HTR-8/SVneo (cell line): Measurements from ENCODE around the gene USP32.
"Not testable (repeated sequence)": the region's sequence is repeated elsewhere in the genome, so short reads cannot be mapped to it uniquely, and the experiment has no call there.

Experiments
- DNase-seq: peaks from one replicate; pipeline ENCODE4 v3.0.0; 2011; ENCODE audit warnings: low spot score, mixed read lengths; ENCODE audit not compliant: insufficient read length
- FAIRE-seq: peaks from 2 replicates; lab custom pipeline; 2011; peaks lifted over from hg19 to GRCh38; lab: Jason Lieb, UNC

Gene USP32

DNA sequence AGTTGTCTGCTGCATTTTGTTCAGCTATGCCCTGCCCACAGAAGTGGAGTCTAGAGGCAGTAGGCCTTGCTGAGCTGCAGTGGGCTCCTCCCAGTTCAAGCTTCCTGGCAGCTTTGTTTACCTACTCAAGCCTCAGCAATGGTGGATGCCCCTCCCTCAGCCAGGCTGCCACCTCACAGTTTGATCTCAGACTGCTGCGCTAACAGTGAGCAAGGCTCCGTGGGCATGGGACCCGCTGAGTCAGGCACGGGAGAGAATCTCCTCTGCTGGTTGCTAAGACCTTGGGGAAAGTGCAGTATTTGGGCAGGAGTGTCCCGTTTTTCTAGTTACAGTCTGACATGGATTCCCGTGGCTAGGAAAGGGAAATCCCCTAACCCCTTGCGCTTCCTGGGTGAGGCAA lies 49.4 kb downstream of the USP32 start:
- DNase-seq, result not testable (repeated sequence)

DNA sequence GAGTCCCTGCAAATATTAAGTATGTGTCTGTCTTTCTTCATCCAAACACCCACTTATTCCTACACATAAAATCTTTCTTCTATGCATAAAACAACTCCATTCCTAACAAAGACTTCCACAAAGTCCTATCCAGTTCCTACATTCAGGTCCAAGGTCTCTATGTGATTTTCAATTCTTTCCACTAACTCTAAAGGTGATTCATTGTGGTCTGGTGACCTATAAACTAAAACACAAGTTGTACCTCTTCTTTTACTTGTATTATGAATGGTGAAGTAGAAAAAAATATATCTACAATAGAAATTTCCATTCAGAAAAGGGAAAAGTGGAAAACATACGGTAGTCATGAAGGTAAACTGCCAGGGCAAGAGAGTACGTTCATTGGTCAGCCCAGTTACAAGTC lies 56.6 kb downstream of the USP32 start:
- FAIRE-seq (no peak), DNase-seq (no peak)

More for the DNA sequence above, 49.4 kb downstream of the USP32 start:
- FAIRE-seq, result not testable (repeated sequence)

- DNase-seq, result no peak
Observed at GRCh38 chr17:60333628-60334031, 58.3 kb downstream of the USP32 start.

DNA sequence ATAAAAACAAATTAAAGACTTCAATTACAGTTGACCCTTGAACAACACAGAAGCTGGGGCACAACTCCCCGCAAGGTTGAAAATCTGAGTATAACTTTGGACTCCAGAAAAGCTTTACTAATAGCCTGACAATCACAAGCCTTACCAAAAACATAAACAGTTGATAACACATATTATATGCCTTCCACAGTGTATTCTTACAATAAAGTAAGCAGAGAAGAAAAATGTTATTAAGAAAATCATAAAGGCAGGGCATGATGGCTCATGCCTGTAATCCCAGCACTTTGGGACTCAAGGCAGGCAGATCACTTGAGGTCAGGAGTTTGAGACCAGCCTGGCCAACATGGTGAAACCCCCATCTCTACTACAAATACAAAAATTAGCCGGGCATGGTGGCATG lies 58.9 kb downstream of the USP32 start:
- DNase-seq, FAIRE-seq: not testable (repeated sequence)

More at GRCh38 chr17:60333628-60334031, 58.3 kb downstream of the USP32 start:
- no peak for FAIRE-seq

- FAIRE-seq, result no peak
- DNase-seq, result no peak
Observed at GRCh38 chr17:60332574-60332973, 59.4 kb downstream of the USP32 start.

DNA sequence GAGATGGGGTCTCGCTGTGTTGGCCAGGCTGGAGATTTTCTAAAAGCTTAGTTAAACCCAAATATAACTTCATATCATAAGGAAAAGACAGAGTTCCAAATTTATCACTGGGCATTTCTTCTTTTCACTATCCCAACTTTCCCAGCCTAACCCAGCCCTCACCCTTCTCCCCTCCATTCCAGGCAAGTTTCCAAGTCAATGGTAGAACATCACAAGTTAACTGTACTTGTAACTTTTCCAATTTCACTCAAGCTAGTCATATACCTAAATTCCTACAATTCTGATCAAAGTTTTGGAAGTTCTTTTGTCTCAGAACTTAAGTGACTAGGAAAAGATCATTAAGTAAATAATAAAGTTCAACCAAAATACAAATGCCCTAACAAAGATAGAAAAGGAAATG lies 61.2 kb downstream of the USP32 start:
- DNase-seq (no peak), FAIRE-seq (no peak)

DNA sequence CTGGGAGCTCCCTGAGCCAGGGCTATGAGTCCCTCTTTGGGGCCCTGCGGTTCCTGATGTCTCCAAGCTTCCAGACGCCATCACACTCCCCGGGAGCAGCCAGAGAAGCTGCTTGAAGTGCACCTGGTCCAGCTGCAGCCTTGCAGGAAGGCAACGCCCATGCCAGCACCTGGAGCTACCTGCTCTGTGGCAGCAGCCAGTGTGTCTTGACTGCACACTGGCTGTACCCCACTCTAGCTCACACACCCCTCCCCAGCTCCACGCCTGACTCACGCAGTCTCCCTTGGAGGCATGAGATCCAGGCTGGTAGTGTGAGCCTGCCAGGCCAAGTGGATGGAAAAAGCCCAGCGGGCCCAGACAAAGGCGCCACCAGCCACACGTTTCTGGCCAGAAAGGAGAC lies 63.3 kb downstream of the USP32 start:
- peak; percentile 26 for FAIRE-seq
- no peak for DNase-seq

GRCh38 chr17:60327901-60328273 lies 64.0 kb downstream of the USP32 start:
- no peak for FAIRE-seq
- no peak for DNase-seq

DNA sequence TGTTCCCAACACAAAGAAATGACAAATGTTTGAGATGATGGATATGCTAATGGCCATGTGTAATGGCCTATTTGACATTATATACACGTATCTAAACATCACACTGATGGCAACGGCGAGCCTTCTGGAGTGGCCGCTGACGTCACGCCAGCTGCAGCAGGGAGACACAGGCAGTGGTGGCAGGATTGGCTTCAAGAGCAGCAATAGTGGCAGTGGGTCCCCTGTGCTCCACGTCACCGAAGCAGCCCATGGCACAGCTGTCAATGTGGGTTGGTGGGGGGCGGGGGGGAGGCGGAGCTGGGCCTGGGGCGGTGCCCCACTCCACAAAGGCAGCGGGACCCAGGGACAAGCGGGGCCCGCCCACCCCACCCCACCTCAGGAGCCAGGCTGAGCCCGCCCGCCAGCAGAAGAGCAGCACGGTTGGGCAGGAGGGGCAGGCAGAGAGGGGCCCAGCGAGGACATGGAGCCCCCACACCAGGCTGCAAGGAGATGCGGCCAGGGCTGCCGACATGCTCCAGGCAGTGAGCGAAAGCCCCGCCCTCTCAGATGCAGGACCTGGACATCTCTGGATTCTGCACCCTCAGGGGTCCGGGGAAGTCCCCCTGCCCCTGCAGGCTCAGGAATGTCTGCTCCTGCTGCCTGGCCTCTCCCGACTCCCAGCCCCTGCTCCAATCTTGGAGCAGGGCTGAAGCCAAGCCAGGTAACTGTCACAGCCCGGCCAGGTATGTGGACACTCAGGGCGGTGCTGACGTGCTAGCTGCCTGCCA lies 64.6 kb downstream of the USP32 start:
- FAIRE-seq (no peak), DNase-seq (no peak)

DNA sequence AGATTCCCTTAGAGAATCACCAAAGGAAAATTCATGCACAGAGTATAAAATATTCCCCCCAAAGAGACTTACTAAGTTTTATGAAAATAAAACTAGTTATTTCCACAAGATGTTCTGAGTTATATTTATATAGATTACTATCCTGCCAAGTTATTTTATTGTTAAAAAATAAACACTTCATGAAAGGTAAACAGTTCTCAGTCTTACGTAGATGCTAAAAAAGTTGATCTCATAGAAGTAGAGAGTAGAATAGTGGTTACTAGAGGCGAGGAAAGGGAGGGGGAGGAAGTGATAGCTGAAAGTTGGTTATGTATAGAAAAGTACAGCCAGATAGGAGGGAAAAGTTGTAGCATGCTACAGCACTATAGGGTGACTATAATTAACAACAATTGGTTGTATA lies 65.2 kb downstream of the USP32 start:
- DNase-seq, result no peak
- no peak for FAIRE-seq

- DNase-seq (no peak), FAIRE-seq (no peak)
Observed at GRCh38 chr17:60325730-60326524, 66.0 kb downstream of the USP32 start.

DNA sequence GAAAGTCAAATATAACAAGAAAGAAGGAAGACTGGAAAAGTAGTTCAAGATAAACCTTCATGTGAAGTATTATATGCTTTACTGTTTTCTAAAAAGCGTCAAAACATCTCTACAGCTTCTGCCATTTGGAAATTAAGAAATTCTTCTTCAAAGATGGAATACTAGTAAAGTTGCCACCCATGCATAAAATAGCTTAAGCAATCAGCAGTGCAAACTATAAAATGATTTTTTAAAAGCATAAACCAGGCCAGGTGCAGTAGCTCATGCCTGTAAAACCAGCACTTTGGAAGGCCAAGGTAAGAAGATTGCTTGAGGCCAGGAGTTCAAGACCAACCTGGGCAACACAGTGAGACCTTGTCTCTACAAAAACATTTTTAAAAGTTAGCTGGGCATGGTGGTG lies 68.2 kb downstream of the USP32 start:
- DNase-seq (no peak), FAIRE-seq (no peak)

DNA sequence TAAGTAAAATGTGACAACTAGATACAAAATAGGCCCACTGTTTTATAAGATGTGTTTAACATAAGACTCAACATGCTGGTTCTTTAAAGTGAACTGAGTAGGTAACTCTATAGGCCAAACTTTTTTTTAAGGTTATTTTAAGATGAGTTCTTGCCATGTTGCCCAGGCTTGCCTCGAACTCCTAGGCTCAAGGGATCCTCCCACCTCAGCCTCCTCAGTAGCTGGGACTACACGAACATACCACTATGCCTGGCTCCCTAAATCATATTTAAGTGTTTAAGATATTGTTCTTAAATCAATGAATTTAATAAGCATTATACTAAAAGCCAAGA lies 69.9 kb downstream of the USP32 start:
- no peak for FAIRE-seq
- no peak for DNase-seq

- FAIRE-seq, result no peak
Observed at GRCh38 chr17:60321336-60322055, 70.4 kb downstream of the USP32 start.

GRCh38 chr17:60318830-60319229 lies 73.1 kb downstream of the USP32 start:
- DNase-seq (no peak), FAIRE-seq (no peak)

More at GRCh38 chr17:60321336-60322055, 70.4 kb downstream of the USP32 start:
- no peak for DNase-seq

GRCh38 chr17:60318326-60318725 lies 73.6 kb downstream of the USP32 start:
- FAIRE-seq, result no peak

DNA sequence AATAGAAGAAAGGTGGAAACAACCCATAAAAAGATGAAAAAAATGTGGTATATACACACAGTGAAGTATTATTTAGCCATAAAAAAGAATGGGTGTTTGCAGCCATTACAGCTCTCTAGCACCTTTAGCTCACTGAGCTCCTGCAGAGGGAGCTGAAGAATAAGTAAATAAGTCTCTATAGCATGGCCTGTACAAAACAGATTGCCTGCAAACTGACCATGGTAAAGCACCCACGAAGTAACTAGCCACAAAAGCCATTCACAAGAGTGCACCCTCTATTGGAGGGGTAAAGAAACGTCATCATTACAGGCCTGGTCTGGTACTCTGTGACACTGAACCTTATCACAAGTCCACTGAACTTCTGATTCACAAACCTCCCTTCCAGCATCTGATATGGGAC lies 76.3 kb downstream of the USP32 start:
- DNase-seq (no peak), FAIRE-seq (no peak)

More at GRCh38 chr17:60318326-60318725, 73.6 kb downstream of the USP32 start:
- no peak for DNase-seq

DNA sequence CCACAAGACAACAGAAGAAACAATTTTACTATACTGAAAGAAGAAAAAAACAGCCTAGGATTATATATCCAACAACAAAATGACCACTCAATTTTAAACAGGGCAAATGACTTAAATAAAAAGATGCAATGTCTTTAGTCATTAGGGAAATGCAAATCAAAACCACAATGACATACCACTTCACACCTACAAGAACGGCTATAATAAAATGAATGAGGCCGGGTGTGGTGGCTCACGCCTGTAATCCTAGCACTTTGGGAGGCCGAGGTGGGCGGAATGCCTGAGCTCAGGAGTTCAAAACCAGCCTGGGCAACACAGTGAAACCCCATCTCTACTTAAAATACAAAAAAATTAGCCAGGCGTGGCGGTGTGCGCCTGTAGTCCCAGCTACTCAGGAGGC lies 77.0 kb downstream of the USP32 start:
- not testable (repeated sequence) for DNase-seq, FAIRE-seq

DNA sequence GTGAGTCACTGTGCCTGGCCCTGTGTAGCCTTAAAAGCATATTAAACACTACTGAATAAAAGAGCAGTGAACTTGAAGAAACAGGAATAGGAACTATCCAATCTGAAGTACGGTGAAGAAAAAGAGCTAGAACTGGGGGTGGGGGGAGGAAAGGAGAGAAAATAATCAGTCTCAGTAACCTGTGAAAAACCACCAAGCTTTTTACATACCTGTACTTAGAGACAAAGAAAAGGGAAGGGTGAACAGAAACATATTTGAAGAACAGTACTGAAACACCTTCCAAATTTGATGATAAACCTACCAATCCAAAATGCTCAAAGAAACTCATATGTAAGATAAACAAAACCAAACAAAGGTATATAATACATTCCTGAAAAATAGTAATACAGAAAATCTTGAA lies 77.5 kb downstream of the USP32 start:
- no peak for DNase-seq
- FAIRE-seq, result no peak

GRCh38 chr17:60311936-60312335 lies 80.0 kb downstream of the USP32 start:
- FAIRE-seq (no peak), DNase-seq (no peak)

DNA sequence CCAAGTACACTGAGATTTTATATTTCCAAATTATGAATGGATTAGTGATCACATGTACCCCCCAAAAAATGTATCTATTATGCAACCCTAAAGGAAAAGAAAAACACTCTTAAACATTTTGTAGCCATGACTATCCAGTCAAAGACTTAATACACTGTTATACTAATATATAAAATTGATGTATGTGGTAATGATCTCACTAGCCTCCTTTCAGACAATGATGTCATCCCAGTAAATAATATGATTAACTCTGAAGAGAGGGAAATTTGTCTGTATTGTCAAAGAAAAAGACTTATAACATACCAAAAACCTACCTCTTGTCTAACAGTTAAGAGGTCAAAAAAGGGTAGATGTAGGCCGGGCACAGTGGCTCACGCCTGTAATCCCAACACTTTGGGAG lies 80.7 kb downstream of the USP32 start:
- FAIRE-seq, result no peak
- DNase-seq, result no peak
